Neural crest cell (in vitro differentiated cells): ENCODE measurements around the gene AGMO. TPM values are rescaled to one million over a fixed set of nuclear protein-coding genes. Genes with fewer than 3 reads are reported as not detected.

Experiments
- DNase-seq: peaks from one replicate; pipeline ENCODE4 v3.0.0; 2021; ENCODE audit warnings: low read depth, mixed read lengths, low spot score
- H3K27ac Mint-ChIP-seq: one replicate; pipeline ENCODE4 v1.8.0; 2021; ENCODE audit warnings: mild to moderate bottlenecking, mixed read lengths; ENCODE audit not compliant: unreplicated experiment
- H3K27me3 Mint-ChIP-seq: 2 replicates; pipeline ENCODE4 v1.8.0; 2021; ENCODE audit warnings: low read depth, mild to moderate bottlenecking, mixed read lengths
- H3K36me3 Mint-ChIP-seq: 2 replicates; pipeline ENCODE4 v1.8.0; 2021; ENCODE audit warnings: low read depth, mild to moderate bottlenecking, mixed read lengths
- H3K4me1 Mint-ChIP-seq: 2 replicates; pipeline ENCODE4 v1.8.0; 2021; ENCODE audit warnings: mixed read lengths
- H3K4me3 Mint-ChIP-seq: one replicate; pipeline ENCODE4 v1.8.0; 2021; ENCODE audit warnings: mild to moderate bottlenecking, mixed read lengths
- H3K9me3 Mint-ChIP-seq: 2 replicates; pipeline ENCODE4 v1.8.0; 2021; ENCODE audit warnings: mixed read lengths
- total RNA-seq: library from RNA; stranded (reverse); gene quantifications from 2 replicates; pipeline ENCODE4 v1.2.1, GENCODE V29; 2021
- TF ChIP-seq, protein P1 (sequence below): fragments of 200-600 bp; sonication (generic); conservative IDR thresholded peaks from 2 replicates; pipeline ENCODE4 v1.5.0; 2021; ENCODE audit warnings: antibody characterized with exemption, mild to moderate bottlenecking

The AGMO gene
- total RNA-seq, 1 donor from 2014 or later = 0.51 TPM

- Mint-ChIP-seq H3K27ac (peak overlapping the region; percentile 6), H3K4me1 (peaks cover 9% of the 10 kb centered on the region), H3K27me3 (no peaks in the 10 kb centered on the region), H3K36me3 (no peaks in the 10 kb centered on the region), H3K9me3 (peaks cover 2% of the 10 kb centered on the region), H3K4me3 (no peak overlapping the region)
- TF ChIP-seq, protein P1, sequence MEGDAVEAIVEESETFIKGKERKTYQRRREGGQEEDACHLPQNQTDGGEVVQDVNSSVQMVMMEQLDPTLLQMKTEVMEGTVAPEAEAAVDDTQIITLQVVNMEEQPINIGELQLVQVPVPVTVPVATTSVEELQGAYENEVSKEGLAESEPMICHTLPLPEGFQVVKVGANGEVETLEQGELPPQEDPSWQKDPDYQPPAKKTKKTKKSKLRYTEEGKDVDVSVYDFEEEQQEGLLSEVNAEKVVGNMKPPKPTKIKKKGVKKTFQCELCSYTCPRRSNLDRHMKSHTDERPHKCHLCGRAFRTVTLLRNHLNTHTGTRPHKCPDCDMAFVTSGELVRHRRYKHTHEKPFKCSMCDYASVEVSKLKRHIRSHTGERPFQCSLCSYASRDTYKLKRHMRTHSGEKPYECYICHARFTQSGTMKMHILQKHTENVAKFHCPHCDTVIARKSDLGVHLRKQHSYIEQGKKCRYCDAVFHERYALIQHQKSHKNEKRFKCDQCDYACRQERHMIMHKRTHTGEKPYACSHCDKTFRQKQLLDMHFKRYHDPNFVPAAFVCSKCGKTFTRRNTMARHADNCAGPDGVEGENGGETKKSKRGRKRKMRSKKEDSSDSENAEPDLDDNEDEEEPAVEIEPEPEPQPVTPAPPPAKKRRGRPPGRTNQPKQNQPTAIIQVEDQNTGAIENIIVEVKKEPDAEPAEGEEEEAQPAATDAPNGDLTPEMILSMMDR = no peak
- no peak for DNase-seq
Measured at GRCh38 chr7:15158141-15158810, 403.5 kb downstream of the AGMO start.

Other genes starting within 250 kb of the AGMO start
- gene MEOX2, start 124.7 kb upstream of the AGMO start, total RNA-seq = 1.3 and 1.4 TPM in 2 replicates